HepG2 (cell line): ENCODE results near the gene SFPQ. TPM values are rescaled to one million over a fixed set of nuclear protein-coding genes. Genes with fewer than 3 reads are reported as not detected.

ENCODE experiments used
- ATAC-seq: fragments of 200-7000 bp; cut with Tn5 transposase; 3 replicates; pipeline ENCODE4 v1.9.1; 2020; ENCODE audit warnings: mild to moderate bottlenecking, moderate library complexity
- Bru-seq: library from RNA; stranded (reverse); fragments of 400-500 nt; gene quantifications from one replicate; lab custom pipeline; 2021; lab: Mats Ljungman, UMichigan
- BruChase-seq, 2 experiments: library from RNA; stranded (reverse); fragments of 400-500 nt; gene quantifications; one replicate each; lab custom pipeline; 2021; lab: Mats Ljungman, UMichigan
- BruUV-seq: library from RNA; stranded (reverse); fragments of 400-500 nt; replicated peaks from 2 replicates; lab custom pipeline; 2021; lab: Mats Ljungman, UMichigan
- CTCF ChIA-PET: fragments of 300-600 bp; formaldehyde crosslinking; extraction: SDS; loops from one replicate; lab custom pipeline; 2021; ENCODE audit warnings: low total read pairs, inconsistent platforms, low intra/inter-chr PET ratio; lab: Yijun Ruan, JAX
- POLR2A ChIA-PET: fragments of 350-600 bp; sonication (Branson Sonifier 250); formaldehyde crosslinking; loops from one replicate; lab custom pipeline; 2020; ENCODE audit warnings: antibody characterized with exemption, inconsistent platforms; lab: Yijun Ruan, JAX
- DNase-seq: peaks from one replicate; pipeline ENCODE4 v3.0.0-alpha.2; 2015; ENCODE audit warnings: low spot score
- FAIRE-seq: peaks from 3 replicates; lab custom pipeline; 2011; peaks lifted over from hg19 to GRCh38; lab: Jason Lieb, UNC
- H2AFZ ChIP-seq: one replicate; pipeline ENCODE4 v1.6.1; 2011; ENCODE audit warnings: low read length, inconsistent platforms
- H3K27ac ChIP-seq: fragments of 300-600 bp; 3 replicates; pipeline ENCODE4 v1.8.0; 2011; ENCODE audit warnings: mixed run types, mild to moderate bottlenecking, mixed read lengths, low read length, inconsistent platforms; ENCODE audit not compliant: insufficient read depth; ENCODE audit errors: extremely low read length
- H3K27me3 ChIP-seq, 2 experiments: fragments of 200-600 bp in 1 of 2; 2 replicates in 1 of 2; 3 replicates in 1 of 2; pipeline versions ENCODE4 v1.6.0 to v1.8.0; 2011; ENCODE audit warnings: low read length in 2 of 2, mild to moderate bottlenecking in 2 of 2, moderate library complexity in 2 of 2, inconsistent platforms in 1 of 2; ENCODE audit not compliant: insufficient read depth in 2 of 2, control insufficient read depth in 1 of 2
- H3K36me3 ChIP-seq, 2 experiments: fragments of 200-600 bp in 1 of 2; replicated peaks in 1 of 2; 2 replicates in 1 of 2; 3 replicates in 1 of 2; pipeline versions ENCODE4 v1.5.1 to v1.8.0; 2011; ENCODE audit warnings: low read length in 2 of 2, inconsistent platforms in 1 of 2; ENCODE audit not compliant: insufficient read depth in 2 of 2, control insufficient read depth in 1 of 2
- H3K4me1 ChIP-seq: 2 replicates; pipeline ENCODE4 v1.5.1; 2012; ENCODE audit warnings: low read length, inconsistent platforms; ENCODE audit not compliant: insufficient read depth
- H3K4me2 ChIP-seq: 2 replicates; pipeline ENCODE4 v1.6.0; 2011; ENCODE audit warnings: low read depth, low read length, inconsistent platforms
- H3K4me3 ChIP-seq, 3 experiments: fragments of 200-600 bp in 1 of 3; sonication (generic), shearing (Covaris generic) in 1 of 3; replicated peaks in 1 of 3; 2 replicates each; pipeline ENCODE4 v1.5.1; 2011 to 2016; ENCODE audit warnings: low read length in 3 of 3, inconsistent platforms in 2 of 3, low read depth in 2 of 3, mild to moderate bottlenecking in 2 of 3, control low read depth in 1 of 3, mixed read lengths in 1 of 3; ENCODE audit not compliant: insufficient read depth in 1 of 3
- H3K79me2 ChIP-seq: one replicate; pipeline ENCODE4 v1.6.1; 2011; ENCODE audit warnings: low read length, inconsistent platforms; ENCODE audit not compliant: insufficient read depth
- H3K9ac ChIP-seq: 2 replicates; pipeline ENCODE4 v1.6.0; 2011; ENCODE audit warnings: mild to moderate bottlenecking, low read depth, low read length, inconsistent platforms; ENCODE audit not compliant: insufficient read depth
- H3K9me3 ChIP-seq: 2 replicates; pipeline ENCODE4 v1.5.1; 2012; ENCODE audit warnings: mild to moderate bottlenecking, low read length
- H4K20me1 ChIP-seq: 2 replicates; pipeline ENCODE4 v1.6.0; 2011; ENCODE audit warnings: inconsistent platforms, mild to moderate bottlenecking, low read length, moderate library complexity; ENCODE audit not compliant: insufficient read depth
- CBX2 ChIP-seq, 2 experiments: fragments of 200-600 bp in 1 of 2; sonication (generic); formaldehyde crosslinking in 1 of 2; IDR thresholded peaks; 2 replicates each; pipeline versions ENCODE4 v1.7.0 to v1.8.1; 2018 to 2022; ENCODE audit warnings: low read depth in 2 of 2, low read length in 1 of 2, mild to moderate bottlenecking in 1 of 2, missing genetic modification reagents in 1 of 2
- HMG20A ChIP-seq: IDR thresholded peaks from 2 replicates; pipeline ENCODE4 v1.6.1; 2016; ENCODE audit warnings: borderline replicate concordance
- NCOA5 ChIP-seq: sonication (generic); formaldehyde crosslinking; IDR thresholded peaks from 2 replicates; pipeline ENCODE4 v1.4.0; 2020; ENCODE audit warnings: missing genetic modification reagents
- RXRB ChIP-seq: IDR thresholded peaks from 2 replicates; pipeline ENCODE4 v1.6.1; 2016; ENCODE audit warnings: borderline replicate concordance, missing genetic modification reagents, missing compliant biosample characterization
- SAFB2 ChIP-seq: sonication (generic); formaldehyde crosslinking; IDR thresholded peaks from 2 replicates; pipeline ENCODE4 v1.5.1; 2020; ENCODE audit warnings: missing genetic modification reagents, low read depth, mild to moderate bottlenecking, borderline replicate concordance
- ZNF256 ChIP-seq: sonication (generic); formaldehyde crosslinking; conservative IDR thresholded peaks from 2 replicates; pipeline ENCODE4 v1.4.0; 2020; ENCODE audit warnings: missing genetic modification reagents
- ZNF788 ChIP-seq: sonication (generic); formaldehyde crosslinking; IDR thresholded peaks from 2 replicates; pipeline ENCODE4 v1.5.0; 2020; ENCODE audit warnings: mild to moderate bottlenecking, missing genetic modification reagents, borderline replicate concordance
- WGBS: methylation state at CpG from one replicate; pipeline ENCODE4 v1.1.6; 2017; ENCODE audit warnings: low lambda C conversion rate; 5-methylcytosine and 5-hydroxymethylcytosine counted together
- in situ Hi-C: cut with HindIII; loops from 2 replicates; pipeline ENCODE4 v1.10.0; 2017; ENCODE audit warnings: low pct_unique_long_range_greater_than_20kb; ENCODE audit not compliant: extremely low pct_ligation_motif_present
- intact Hi-C: fragments of 100-400 bp; cut with micrococcal nuclease; formaldehyde crosslinking; loops from one replicate; pipeline ENCODE4 v1.10.0; 2022; ENCODE audit not compliant: unreplicated experiment
- long read RNA-seq, 2 experiments: library from RNA in 1 of 2; library from polyadenylated mRNA in 1 of 2; stranded (forward) in 1 of 2; unstranded in 1 of 2; transcript quantifications; one replicate each; pipeline ENCODE4 v2.0.0, GENCODE V29; 2019 to 2022
- polyA minus RNA-seq, 3 experiments: library from RNA; depleted of rRNA, polyadenylated mRNA; stranded (reverse); fragments of >200 nt; gene quantifications; 2 replicates each; pipeline ENCODE4 v1.2.3, GENCODE V29; 2011; ENCODE audit warnings: low replicate concordance in 1 of 3
- polyA plus RNA-seq, 8 experiments: library from polyadenylated mRNA; depleted of rRNA in 3 of 8; stranded (reverse) in 7 of 8; unstranded in 1 of 8; fragments of >200 nt; fragmentation: Illumina TruSeq in 4 of 8; extraction: Trizol in 4 of 8; gene quantifications; 2 replicates each; pipeline versions ENCODE4 v1.2.1 to v1.2.3, GENCODE V29; 2011 to 2016; ENCODE audit warnings: low read depth in 4 of 8, missing spikeins in 1 of 8, mixed read lengths in 1 of 8; ENCODE audit not compliant: insufficient read depth in 1 of 8
- total RNA-seq, 5 experiments: library from RNA; depleted of rRNA; stranded (reverse); fragments of >200 nt; fragmentation: Illumina TruSeq; extraction: Trizol; gene quantifications; 2 replicates each; pipeline ENCODE4 v1.2.3, GENCODE V29; 2016; ENCODE audit warnings: low read depth in 1 of 5
- TF ChIP-seq, protein P1 (sequence below): sonication (generic); formaldehyde crosslinking; conservative IDR thresholded peaks from 2 replicates; pipeline ENCODE4 v1.4.0; 2020; ENCODE audit warnings: mild to moderate bottlenecking, missing genetic modification reagents, moderate library complexity
- TF ChIP-seq, protein P2 (sequence below): IDR thresholded peaks from 2 replicates; pipeline ENCODE4 v1.6.1; 2012; ENCODE audit warnings: inconsistent platforms

The SFPQ gene, protein sequence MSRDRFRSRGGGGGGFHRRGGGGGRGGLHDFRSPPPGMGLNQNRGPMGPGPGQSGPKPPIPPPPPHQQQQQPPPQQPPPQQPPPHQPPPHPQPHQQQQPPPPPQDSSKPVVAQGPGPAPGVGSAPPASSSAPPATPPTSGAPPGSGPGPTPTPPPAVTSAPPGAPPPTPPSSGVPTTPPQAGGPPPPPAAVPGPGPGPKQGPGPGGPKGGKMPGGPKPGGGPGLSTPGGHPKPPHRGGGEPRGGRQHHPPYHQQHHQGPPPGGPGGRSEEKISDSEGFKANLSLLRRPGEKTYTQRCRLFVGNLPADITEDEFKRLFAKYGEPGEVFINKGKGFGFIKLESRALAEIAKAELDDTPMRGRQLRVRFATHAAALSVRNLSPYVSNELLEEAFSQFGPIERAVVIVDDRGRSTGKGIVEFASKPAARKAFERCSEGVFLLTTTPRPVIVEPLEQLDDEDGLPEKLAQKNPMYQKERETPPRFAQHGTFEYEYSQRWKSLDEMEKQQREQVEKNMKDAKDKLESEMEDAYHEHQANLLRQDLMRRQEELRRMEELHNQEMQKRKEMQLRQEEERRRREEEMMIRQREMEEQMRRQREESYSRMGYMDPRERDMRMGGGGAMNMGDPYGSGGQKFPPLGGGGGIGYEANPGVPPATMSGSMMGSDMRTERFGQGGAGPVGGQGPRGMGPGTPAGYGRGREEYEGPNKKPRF
- 260 and 292 TPM in 2 replicates for total RNA-seq (2016; rRNA removed; fragmentation: Illumina TruSeq; extraction: Trizol)
- 54.6 and 65.9 TPM in 2 replicates for total RNA-seq (2016; cell fraction: cytosol; rRNA removed; fragmentation: Illumina TruSeq; extraction: Trizol; ENCODE audit: low read depth)
- total RNA-seq (2016; cell fraction: insoluble cytoplasmic fraction; rRNA removed; fragmentation: Illumina TruSeq; extraction: Trizol), result 237 and 292 TPM in 2 replicates
- 101 and 132 TPM in 2 replicates for total RNA-seq (2016; cell fraction: membrane; rRNA removed; fragmentation: Illumina TruSeq; extraction: Trizol)
- 411 and 473 TPM in 2 replicates for total RNA-seq (2016; cell fraction: nucleus; rRNA removed; fragmentation: Illumina TruSeq; extraction: Trizol)
- 76.7 and 101 TPM in 2 replicates for polyA plus RNA-seq (2011; rRNA removed)
- polyA plus RNA-seq (2011; cell fraction: cytosol; rRNA removed), result 18.6 and 20.5 TPM in 2 replicates
- 225 and 256 TPM in 2 replicates for polyA plus RNA-seq (2011; cell fraction: nucleus; rRNA removed)
- polyA plus RNA-seq (2012), result 145 and 183 TPM in 2 replicates
- polyA plus RNA-seq (2016; cell fraction: cytosol; fragmentation: Illumina TruSeq; extraction: Trizol; ENCODE audit: low read depth), result 27.6 and 28.9 TPM in 2 replicates
- 284 and 302 TPM in 2 replicates for polyA plus RNA-seq (2016; cell fraction: insoluble cytoplasmic fraction; fragmentation: Illumina TruSeq; extraction: Trizol; ENCODE audit: low read depth)
- 44.6 and 59.5 TPM in 2 replicates for polyA plus RNA-seq (2016; cell fraction: membrane; fragmentation: Illumina TruSeq; extraction: Trizol; ENCODE audit: low read depth)
- polyA plus RNA-seq (2016; cell fraction: nucleus; fragmentation: Illumina TruSeq; extraction: Trizol; ENCODE audit: insufficient read depth, low read depth), result 714 and 721 TPM in 2 replicates
- polyA minus RNA-seq (2011; rRNA and poly(A)+ RNA removed; ENCODE audit: low replicate concordance), result 40.6 and 55.3 TPM in 2 replicates
- 27.8 and 30.1 TPM in 2 replicates for polyA minus RNA-seq (2011; cell fraction: cytosol; rRNA and poly(A)+ RNA removed)
- polyA minus RNA-seq (2011; cell fraction: nucleus; rRNA and poly(A)+ RNA removed), result 397 and 453 TPM in 2 replicates
- percentile 100 among the genes with signal in this experiment for Bru-seq, nascent RNA
- percentile 100 among the genes with signal in this experiment for BruChase-seq, experiment 1, labeled RNA remaining after a 6-hour chase
- BruChase-seq, experiment 2, labeled RNA remaining after a 2-hour chase, result percentile 100 among the genes with signal in this experiment
- long read RNA-seq, experiment 1, transcript SFPQ-201 (10 exons, 3,747 nt), result major isoform, 10 of 43 reads
- long read RNA-seq, experiment 1, partial matches to known transcripts, result 23 of 43 reads
- long read RNA-seq, experiment 1, other reads (novel, unspliced or antisense), result 10 of 43 reads
- long read RNA-seq, experiment 2, transcript SFPQ-201 (10 exons, 3,747 nt), result major isoform, 57 of 258 reads
- long read RNA-seq, experiment 2, partial matches to known transcripts, result 92 of 258 reads
- long read RNA-seq, experiment 2, other reads (novel, unspliced or antisense), result 103 of 258 reads

DNA sequence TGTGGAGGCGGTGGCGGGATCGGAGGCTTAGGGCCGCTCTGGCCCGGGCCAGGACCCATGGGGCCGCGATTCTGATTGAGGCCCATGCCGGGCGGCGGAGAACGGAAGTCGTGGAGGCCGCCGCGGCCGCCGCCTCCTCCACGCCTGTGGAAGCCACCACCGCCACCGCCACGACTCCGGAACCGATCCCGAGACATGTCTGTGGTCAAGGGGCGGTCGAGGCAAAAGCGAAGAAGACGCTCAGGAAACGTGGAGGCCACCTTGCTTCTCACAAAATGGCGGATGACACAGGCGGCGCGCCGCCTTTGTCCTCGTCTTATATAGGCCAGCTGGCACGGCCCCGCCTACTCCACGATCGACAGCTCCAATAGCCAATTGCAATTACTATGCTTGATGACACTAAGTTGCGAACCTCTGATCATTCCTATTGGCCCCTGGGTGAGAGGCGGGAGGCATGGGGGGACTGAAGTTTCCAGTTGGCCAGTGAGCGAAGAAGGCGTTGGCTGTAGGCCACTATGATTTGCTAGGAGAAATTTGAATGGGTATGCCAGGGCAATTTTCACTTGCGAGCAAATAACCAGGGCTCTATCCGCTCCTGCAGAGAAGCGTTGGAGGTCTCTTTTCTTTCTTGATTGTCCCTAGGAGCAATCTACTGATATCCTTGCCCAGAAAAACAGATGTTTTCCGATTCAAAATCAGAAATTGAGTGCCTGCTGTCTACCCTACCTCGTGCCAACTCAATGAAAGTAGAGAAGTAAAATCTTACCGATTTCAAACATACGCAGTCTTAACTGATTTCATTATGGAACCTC is at the start of gene SFPQ:
Gene SFPQ, minus strand, starts transcription at position 293 of the 812 bp plus-strand sequence. Its CDS starts 96 bp downstream, at position 197.
- H3K4me2 ChIP-seq, result peak within 1 kb of the TSS; percentile 77
- in situ Hi-C loops, result loop anchor here (10.0 kb wide), 2 partner anchors 92 to 362 kb away; partner anchors contain the start of genes KIAA0319L and NCDN
- TF ChIP-seq ZNF256 (CRISPR knock-in tag) (no peak), SAFB2 (CRISPR knock-in tag) (no peak; the same call in 1 of the 2 replicates), RXRB (CRISPR knock-in tag) (peak; percentile 54), ZNF788 (CRISPR knock-in tag) (peak; percentile 87; the same call in 1 of the 2 replicates), HMG20A (CRISPR knock-in tag) (no peak), CBX2 (IDR thresholded peaks at IDR 0.05; ENCODE audit: low read depth, low read length) (no peak), CBX2 (CRISPR knock-in tag; IDR thresholded peaks at IDR 0.05; ENCODE audit: low read depth) (no peak), NCOA5 (CRISPR knock-in tag) (no peak)
- TF ChIP-seq, protein P1, sequence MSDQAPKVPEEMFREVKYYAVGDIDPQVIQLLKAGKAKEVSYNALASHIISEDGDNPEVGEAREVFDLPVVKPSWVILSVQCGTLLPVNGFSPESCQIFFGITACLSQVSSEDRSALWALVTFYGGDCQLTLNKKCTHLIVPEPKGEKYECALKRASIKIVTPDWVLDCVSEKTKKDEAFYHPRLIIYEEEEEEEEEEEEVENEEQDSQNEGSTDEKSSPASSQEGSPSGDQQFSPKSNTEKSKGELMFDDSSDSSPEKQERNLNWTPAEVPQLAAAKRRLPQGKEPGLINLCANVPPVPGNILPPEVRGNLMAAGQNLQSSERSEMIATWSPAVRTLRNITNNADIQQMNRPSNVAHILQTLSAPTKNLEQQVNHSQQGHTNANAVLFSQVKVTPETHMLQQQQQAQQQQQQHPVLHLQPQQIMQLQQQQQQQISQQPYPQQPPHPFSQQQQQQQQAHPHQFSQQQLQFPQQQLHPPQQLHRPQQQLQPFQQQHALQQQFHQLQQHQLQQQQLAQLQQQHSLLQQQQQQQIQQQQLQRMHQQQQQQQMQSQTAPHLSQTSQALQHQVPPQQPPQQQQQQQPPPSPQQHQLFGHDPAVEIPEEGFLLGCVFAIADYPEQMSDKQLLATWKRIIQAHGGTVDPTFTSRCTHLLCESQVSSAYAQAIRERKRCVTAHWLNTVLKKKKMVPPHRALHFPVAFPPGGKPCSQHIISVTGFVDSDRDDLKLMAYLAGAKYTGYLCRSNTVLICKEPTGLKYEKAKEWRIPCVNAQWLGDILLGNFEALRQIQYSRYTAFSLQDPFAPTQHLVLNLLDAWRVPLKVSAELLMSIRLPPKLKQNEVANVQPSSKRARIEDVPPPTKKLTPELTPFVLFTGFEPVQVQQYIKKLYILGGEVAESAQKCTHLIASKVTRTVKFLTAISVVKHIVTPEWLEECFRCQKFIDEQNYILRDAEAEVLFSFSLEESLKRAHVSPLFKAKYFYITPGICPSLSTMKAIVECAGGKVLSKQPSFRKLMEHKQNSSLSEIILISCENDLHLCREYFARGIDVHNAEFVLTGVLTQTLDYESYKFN, result no peak; the same call in 1 of the 2 replicates
- TF ChIP-seq, protein P2, sequence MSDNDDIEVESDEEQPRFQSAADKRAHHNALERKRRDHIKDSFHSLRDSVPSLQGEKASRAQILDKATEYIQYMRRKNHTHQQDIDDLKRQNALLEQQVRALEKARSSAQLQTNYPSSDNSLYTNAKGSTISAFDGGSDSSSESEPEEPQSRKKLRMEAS, result peak; percentile 91

More for the DNA sequence above, at the start of gene SFPQ:
- FAIRE-seq, result peak; percentile 92
- H3K9ac ChIP-seq, result peak within 1 kb of the TSS; percentile 98
- peak within 1 kb of the TSS; percentile 94 to 100 (median 99) for H3K4me3 ChIP-seq
- H2AFZ ChIP-seq, result no peak within 1 kb of the TSS
- intact Hi-C loops, result loop anchor here (2.0 to 5.0 kb wide), 2 partner anchors 76 to 161 kb away; partner anchors contain the start of genes ZMYM4 and ZMYM6
- no peaks in the 10 kb centered on the region; a peak in 1 of 5 replicates for H3K27me3 ChIP-seq
- WGBS, result 7% methylated on average over 12 of the region's 50 CpGs
- peaks cover 14 to 36% of the 10 kb centered on the region in 2 experiments for H3K36me3 ChIP-seq
- CTCF ChIA-PET, result no interaction called here
- peaks cover 47% of the 10 kb centered on the region for H3K79me2 ChIP-seq
- TSS peak; percentile 93 for BruUV-seq
- no peaks in the 10 kb centered on the region for H3K9me3 ChIP-seq
- peaks cover 38% of the 10 kb centered on the region for H4K20me1 ChIP-seq
- peak; percentile 97 for DNase-seq
- POLR2A ChIA-PET, result interaction anchor here (0.8 to 1.2 kb wide), 12 partner anchors 9 to 365 kb away, joined by 3 to 8 read pairs (median 3); partner anchors contain the start of genes KIAA0319L, NCDN, ZMYM1 and ZMYM4
- peaks cover 52% of the 10 kb centered on the region for H3K4me1 ChIP-seq
- H3K27ac ChIP-seq, result peak within 1 kb of the TSS; percentile 88
- ATAC-seq, result peak; percentile 93
